Measurements from ENCODE around the gene ZNF189. TPM values are rescaled to one million over a fixed set of nuclear protein-coding genes. Genes with fewer than 3 reads are reported as not detected.
"Not testable (repeated sequence)": the region's sequence is repeated elsewhere in the genome, so short reads cannot be mapped to it uniquely, and the experiment has no call there.

Gene ZNF189
- total RNA-seq, 1 donor from 2014 or later = 23.7 TPM

- peak; percentile 40 for DNase-seq (ENCODE audit: low read depth)
These were observed 22.4 kb upstream of the ZNF189 start for GRCh38 chr9:101376111-101376848.

DNA sequence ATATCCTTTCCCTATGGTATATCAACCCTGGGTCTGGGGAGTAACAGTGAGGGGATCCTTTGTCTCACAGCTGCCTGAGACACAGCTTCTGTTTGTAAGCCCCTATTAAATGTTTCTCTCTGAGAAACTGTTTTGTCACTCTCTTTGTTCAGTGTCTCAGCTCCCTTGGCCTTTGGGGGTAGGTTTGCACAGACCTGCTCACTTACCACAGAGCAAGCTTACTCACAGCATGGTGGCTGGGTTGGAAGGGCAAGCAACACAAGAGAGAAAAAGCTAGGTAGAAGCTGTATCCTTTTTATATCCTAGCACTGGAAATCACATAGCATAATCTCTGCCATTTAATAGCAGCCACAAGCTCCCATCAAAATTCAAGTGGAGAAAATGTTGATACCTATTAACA lies 18.4 kb upstream of the ZNF189 start:
- DNase-seq (ENCODE audit: low read depth) = no peak

- DNase-seq (ENCODE audit: low read depth) = no peak
These were observed 17.5 kb upstream of the ZNF189 start for GRCh38 chr9:101381118-101381517.

GRCh38 chr9:101381833-101382342 lies 16.8 kb upstream of the ZNF189 start:
- DNase-seq (ENCODE audit: low read depth) = no peak

DNA sequence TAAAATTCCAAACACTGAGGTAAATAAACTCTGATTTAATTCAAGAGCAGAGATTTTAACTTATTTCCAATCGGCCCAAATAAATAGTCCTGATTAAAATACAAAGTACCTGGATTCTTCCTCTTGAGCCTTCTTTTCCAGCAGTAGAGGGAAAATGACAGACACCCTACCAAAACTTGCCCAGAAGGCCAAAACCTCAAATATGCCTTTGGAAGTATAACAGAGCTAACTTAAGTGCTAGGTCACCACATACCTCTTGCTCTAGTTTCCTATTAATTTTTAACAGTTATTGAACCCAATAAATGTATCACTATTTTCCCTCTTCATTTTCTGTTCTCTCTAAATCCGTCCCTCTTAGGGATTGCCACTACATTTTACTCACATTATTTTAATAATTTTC lies 15.3 kb upstream of the ZNF189 start:
- DNase-seq (ENCODE audit: low read depth) = peak; percentile 17

- not testable (repeated sequence) for DNase-seq (ENCODE audit: low read depth)
These were observed 13.6 kb upstream of the ZNF189 start, which contains the start of gene BAAT for GRCh38 chr9:101384873-101385536. BAAT (minus strand) TSS chr9:101385006; CDS start chr9:101371404, 13,602 bp downstream.

DNA sequence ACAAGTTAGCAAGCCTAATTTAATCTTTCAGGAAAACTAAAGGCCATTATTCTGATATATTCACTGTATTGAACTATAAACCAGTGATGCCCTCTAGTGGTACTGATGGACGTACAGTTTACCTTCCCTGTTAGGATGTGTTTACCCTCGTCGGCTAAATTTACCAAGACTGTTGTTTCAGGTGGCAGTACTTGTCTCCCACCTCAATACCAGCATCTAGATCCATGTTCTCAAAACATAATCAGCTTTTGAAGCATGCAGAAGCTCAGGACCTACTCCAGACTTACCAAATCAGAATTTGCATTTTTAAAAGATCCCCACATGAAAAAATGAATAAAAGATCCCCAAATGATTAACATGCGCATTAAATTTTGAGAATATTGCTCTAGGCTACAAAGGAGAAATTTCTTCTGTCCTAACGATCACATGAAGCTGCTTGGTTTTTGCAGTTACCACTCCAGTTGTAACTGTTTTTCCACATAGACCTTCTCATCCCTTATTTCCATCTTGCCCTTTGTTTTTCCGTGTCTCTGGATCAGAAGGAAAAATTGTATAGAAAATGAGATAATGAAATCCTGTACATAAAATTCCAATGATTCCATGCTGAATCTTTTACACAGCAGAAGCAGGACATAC lies 10.7 kb upstream of the ZNF189 start:
- DNase-seq (ENCODE audit: low read depth) = peak; percentile 52

DNA sequence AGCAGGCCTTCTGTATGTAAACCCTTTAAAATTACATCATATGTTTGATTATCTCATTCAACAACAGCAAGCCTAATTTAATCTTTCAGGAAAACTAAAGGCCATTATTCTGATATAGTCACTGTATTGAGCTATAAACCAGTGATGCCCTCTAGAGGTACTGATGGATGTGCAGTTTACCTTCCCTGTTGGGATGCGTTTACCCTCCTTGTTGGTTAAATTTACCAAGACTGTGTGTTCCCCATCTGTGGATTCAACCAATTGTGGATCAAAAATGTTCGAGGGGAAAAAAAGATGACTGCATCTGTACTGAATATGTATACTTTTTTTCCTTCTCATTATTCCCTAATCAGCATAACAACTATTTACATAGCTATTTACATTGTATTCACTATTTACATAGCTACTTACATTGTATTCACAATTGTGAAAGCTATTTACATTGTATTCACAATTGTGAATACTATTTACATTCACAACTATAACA lies 10.1 kb upstream of the ZNF189 start:
- DNase-seq (ENCODE audit: low read depth) = no peak

GRCh38 chr9:101393135-101393534 lies 5.5 kb upstream of the ZNF189 start:
- no peak for DNase-seq (ENCODE audit: low read depth)

DNA sequence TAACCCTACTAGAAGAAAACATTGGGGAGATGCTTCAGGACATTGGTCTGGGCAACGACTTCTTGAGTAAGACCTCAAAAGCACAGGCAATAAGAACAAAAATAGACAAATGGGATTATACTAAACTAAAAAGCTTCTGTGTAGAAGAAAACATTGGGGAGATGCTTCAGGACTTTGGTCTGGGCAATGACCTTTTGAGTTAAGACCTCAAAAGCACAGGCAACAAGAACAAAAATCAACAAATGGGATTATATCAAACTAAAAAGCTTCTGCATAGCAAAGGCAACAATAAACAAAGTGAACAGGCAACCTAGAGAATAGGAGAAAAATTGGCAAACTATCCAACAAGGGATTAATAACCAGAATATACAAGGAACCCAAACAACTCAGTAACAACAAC lies 4.0 kb upstream of the ZNF189 start:
- DNase-seq (ENCODE audit: low read depth) = no peak

GRCh38 chr9:101397746-101398067 lies 944 bp upstream of the ZNF189 start:
- peak; percentile 18 for DNase-seq (ENCODE audit: low read depth)

DNA sequence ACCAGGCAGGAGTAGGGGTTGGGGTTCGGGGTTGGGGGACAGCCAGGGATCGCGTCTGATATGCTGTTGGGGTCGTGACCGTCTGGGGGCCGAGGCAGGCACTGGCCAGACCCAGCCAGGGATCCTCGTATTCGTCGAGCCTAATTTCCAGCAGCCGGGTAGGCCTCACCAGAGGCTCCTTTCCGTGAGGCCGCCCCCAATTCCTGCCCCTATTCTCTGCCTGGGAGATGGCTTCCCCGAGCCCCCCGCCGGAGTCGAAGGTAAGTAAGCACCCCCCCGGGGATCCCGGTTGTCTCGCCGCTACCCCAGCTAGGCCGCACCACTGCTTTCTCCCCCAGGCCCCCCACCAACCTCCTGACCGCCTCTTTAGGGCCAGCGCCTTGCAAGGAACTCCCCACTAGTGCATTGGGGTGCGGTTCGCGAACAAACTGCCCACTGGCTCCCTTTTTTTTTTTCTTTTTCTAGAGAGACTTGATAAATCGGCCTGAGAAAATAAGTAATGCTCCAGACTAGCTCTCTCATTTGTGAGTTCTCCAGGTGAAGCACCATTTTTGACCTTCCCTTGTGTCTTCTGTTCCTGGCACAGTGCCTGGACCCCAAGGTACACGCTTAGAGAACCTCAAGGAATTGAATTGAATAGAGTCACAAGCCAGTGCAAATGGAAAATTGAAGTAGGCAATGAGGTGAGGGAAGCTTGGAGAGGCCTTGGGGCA lies 435 bp downstream of the ZNF189 start:
- peak; percentile 20 for DNase-seq (ENCODE audit: low read depth)

GRCh38 chr9:101399643-101399970 lies 956 bp downstream of the ZNF189 start:
- DNase-seq (ENCODE audit: low read depth) = no peak

- DNase-seq (ENCODE audit: low read depth) = no peak
These were observed 1.5 kb downstream of the ZNF189 start for GRCh38 chr9:101400120-101400519.

- no peak for DNase-seq (ENCODE audit: low read depth)
These were observed 5.0 kb downstream of the ZNF189 start for GRCh38 chr9:101403516-101404285.

DNA sequence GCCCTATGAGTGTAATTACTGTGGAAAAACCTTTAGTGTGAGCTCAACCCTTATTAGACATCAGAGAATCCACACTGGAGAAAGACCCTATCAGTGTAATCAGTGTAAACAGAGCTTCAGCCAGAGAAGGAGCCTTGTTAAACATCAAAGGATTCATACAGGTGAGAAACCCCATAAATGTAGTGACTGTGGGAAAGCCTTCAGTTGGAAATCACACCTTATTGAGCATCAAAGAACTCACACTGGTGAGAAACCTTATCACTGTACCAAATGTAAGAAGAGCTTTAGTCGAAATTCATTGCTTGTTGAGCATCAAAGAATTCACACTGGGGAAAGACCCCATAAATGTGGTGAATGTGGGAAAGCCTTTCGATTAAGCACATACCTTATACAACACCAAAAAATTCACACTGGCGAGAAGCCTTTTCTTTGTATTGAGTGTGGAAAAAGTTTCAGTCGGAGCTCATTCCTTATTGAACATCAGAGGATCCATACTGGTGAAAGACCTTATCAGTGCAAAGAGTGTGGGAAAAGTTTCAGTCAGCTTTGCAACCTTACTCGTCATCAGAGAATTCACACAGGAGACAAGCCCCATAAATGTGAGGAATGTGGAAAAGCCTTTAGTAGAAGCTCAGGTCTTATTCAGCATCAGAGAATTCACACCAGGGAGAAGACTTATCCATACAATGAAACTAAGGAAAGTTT lies 9.9 kb downstream of the ZNF189 start:
- DNase-seq (ENCODE audit: low read depth) = no peak

- DNase-seq (ENCODE audit: low read depth) = peak; percentile 18
These were observed 10.4 kb downstream of the ZNF189 start for GRCh38 chr9:101409079-101409477.

DNA sequence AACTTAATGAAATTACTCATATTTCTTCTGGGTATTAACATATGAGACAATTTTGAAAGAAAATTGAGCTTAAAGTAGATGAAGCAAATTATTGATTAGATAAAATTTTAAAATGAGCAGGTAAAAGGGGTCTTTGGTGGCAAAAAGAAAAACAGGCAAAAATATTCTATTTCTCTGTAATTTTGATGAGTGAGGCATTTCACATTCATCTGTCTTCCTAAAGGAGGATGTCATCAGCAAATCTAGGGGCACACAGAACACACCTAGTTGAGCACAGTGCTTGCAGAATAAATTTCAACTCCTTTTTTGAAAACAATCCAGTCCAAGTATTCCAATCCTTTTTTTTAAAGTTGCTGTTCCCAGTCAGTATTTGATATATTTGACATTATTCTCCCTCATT lies 16.2 kb downstream of the ZNF189 start:
- DNase-seq (ENCODE audit: low read depth) = no peak

GRCh38 chr9:101415578-101415977 lies 16.9 kb downstream of the ZNF189 start:
- no peak for DNase-seq (ENCODE audit: low read depth)

GRCh38 chr9:101417389-101417788 lies 18.7 kb downstream of the ZNF189 start:
- DNase-seq (ENCODE audit: low read depth) = no peak

Measured in myocyte (in vitro differentiated cells).